Activated T-helper 17 cell treated with anti-CD3 and anti-CD28 coated beads, Interleukin-2, amount 50 U/mL, for 72 hours (primary cell): ENCODE data around the gene PI16. TPM values are rescaled to one million over a fixed set of nuclear protein-coding genes. Genes with fewer than 3 reads are reported as not detected.

Source experiments
- ATAC-seq: fragments of 150-1000 bp; cut with Tn5 transposase; replicated peaks from 2 replicates; pipeline ENCODE4 v1.10.0; 2021; ENCODE audit warnings: mild to moderate bottlenecking, moderate library complexity
- H3K27ac Mint-ChIP-seq: one replicate; pipeline ENCODE4 v1.8.0; 2022; ENCODE audit warnings: mixed read lengths
- H3K27me3 Mint-ChIP-seq: one replicate; pipeline ENCODE4 v1.8.0; 2022; ENCODE audit warnings: mixed read lengths
- H3K36me3 Mint-ChIP-seq: one replicate; pipeline ENCODE4 v1.8.0; 2022; ENCODE audit warnings: low read depth, mild to moderate bottlenecking, mixed read lengths
- H3K4me1 Mint-ChIP-seq: one replicate; pipeline ENCODE4 v1.8.0; 2022; ENCODE audit warnings: mixed read lengths
- H3K4me3 Mint-ChIP-seq: one replicate; pipeline ENCODE4 v1.8.0; 2022; ENCODE audit warnings: mild to moderate bottlenecking, mixed read lengths
- H3K9me3 Mint-ChIP-seq: one replicate; pipeline ENCODE4 v1.8.0; 2022; ENCODE audit warnings: mixed read lengths
- total RNA-seq, 2 donors: library from RNA; stranded (reverse); gene quantifications; one replicate each; pipeline ENCODE4 v1.2.3, GENCODE V29; 2022

Gene PI16, protein sequence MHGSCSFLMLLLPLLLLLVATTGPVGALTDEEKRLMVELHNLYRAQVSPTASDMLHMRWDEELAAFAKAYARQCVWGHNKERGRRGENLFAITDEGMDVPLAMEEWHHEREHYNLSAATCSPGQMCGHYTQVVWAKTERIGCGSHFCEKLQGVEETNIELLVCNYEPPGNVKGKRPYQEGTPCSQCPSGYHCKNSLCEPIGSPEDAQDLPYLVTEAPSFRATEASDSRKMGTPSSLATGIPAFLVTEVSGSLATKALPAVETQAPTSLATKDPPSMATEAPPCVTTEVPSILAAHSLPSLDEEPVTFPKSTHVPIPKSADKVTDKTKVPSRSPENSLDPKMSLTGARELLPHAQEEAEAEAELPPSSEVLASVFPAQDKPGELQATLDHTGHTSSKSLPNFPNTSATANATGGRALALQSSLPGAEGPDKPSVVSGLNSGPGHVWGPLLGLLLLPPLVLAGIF
- total RNA-seq, result 1 to 10 TPM; 1.8 to 2.1 TPM

DNA sequence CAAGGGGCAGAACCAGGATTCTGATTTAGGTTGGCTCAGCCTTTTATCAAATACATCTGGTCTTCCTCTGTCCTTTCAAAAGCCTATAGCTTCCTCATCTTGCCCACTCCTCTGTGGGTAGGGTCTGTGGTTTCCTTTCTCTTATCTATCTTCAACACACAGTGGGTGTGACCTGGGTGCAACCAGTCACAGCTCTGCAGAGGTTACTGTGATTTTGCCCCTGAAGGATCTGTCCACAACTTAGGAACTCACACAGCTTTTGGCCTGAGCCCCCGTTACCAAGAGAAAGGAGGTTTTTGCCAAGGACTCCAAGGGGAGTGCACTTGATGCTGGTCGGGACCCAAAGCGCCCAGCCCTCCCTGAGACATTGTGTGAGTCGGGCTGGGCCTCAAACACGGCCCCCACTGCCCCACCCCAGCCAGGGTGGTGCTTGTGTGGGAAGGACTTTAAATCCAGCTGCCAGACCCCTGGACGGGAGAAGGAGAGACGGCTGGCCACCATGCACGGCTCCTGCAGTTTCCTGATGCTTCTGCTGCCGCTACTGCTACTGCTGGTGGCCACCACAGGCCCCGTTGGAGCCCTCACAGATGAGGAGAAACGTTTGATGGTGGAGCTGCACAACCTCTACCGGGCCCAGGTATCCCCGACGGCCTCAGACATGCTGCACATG lies at the start of gene PI16:
Gene PI16, plus strand, starts transcription at position 477 of the 670 bp plus-strand sequence. Its CDS starts 23 bp downstream, at position 500.
- Mint-ChIP-seq H3K4me3 (peak within 1 kb of the TSS; percentile 73), H3K4me1 (peaks cover 39% of the 10 kb centered on the region), H3K9me3 (no peaks in the 10 kb centered on the region), H3K27ac (peak within 1 kb of the TSS; percentile 72), H3K27me3 (no peaks in the 10 kb centered on the region), H3K36me3 (no peaks in the 10 kb centered on the region)
- ATAC-seq, result peak; percentile 69

DNA sequence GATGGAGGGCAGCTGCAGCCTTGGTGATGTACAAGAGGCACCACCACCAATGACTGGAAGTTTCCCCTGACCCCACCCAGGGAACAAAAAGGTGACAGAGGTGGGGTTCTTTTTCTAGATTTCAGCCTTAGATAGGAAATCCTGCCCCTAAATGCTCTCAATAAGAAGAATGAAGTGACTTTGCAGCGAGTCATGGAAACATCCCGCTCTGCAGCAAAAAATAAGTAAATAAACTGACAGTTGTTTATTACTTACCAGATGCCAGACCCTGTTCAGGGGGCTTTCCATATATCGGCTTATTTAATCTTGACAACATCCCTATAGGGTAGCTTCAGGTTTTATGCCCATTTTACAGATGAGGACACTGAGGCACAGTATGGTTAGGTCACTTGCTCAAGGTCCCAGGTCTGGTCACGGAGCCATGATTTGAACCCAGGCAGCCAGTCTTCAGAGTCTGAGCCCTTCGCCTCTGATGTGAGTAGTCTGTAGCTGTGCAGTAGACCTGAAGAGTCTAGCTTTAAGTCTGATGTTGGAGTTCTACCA lies 49.6 kb upstream of the PI16 start:
- no peak for ATAC-seq
- no peaks in the 10 kb centered on the region for H3K27me3 Mint-ChIP-seq
- no peaks in the 10 kb centered on the region for H3K9me3 Mint-ChIP-seq
- no peak overlapping the region for H3K27ac Mint-ChIP-seq
- no peak overlapping the region for H3K4me3 Mint-ChIP-seq
- H3K4me1 Mint-ChIP-seq, result peaks cover 6% of the 10 kb centered on the region
- peaks cover 92% of the 10 kb centered on the region for H3K36me3 Mint-ChIP-seq

DNA sequence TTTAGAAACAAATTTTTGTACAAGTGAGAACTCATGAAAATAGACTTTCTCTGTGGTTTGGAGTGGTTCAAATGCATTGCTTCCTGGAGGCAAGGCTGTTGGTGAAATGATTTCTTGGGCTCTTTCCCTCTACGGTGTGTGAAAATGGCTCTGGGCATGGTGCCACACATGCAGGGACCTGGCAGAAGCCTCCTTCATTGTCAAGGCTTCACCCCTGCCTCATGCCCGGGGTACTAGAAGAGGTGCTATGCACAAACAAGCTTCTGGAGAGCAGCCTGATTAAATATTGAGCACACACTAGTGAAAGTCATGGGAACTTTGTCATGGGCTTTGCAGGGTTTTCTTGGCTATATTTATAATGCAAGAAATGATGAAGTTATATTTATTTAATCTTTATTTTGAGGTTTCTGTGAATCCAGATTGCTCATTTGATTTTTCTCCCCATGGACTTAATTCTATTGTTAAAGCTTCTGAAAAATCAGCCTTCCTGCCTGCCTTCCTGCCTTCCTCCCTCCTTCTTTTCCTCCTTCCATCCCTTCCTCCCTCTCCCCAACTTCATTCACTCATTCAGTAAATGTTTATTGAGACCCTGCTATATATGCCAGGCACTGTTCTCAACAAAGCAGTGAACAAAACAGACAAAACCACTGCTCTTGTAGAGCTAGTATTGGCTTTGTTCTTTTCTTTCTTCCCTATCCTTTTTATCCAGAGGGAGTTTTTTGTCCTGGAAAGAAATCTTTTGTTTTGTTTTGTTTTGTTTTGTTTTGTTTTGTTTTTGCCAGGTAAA lies 47.8 kb upstream of the PI16 start:
- Mint-ChIP-seq H3K27me3 (no peaks in the 10 kb centered on the region), H3K36me3 (peaks cover 79% of the 10 kb centered on the region), H3K4me3 (no peak overlapping the region), H3K9me3 (no peaks in the 10 kb centered on the region), H3K4me1 (peaks cover 9% of the 10 kb centered on the region), H3K27ac (no peak overlapping the region)
- no peak for ATAC-seq

DNA sequence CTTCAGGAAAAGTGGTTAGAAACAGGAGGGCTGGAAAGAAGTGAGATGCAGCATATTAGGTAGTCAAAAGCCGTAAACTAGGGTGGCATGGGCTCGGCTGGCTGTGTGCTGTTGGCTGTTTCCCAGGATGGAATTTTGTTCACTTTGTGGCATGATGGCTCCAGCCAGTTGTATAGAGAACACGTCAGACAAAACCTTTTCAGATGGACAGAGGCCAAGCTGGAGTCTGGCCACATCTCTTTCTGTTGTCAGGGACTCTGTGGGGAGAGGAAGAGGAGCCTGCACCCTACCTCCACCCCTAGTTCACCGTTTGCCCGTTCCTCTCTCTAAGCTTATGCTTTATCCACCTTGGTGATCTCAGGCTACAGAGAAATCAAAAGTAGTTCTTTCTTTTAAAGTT lies 46.8 kb upstream of the PI16 start:
- no peak overlapping the region for H3K4me3 Mint-ChIP-seq
- no peaks in the 10 kb centered on the region for H3K9me3 Mint-ChIP-seq
- H3K27ac Mint-ChIP-seq, result no peak overlapping the region
- no peak for ATAC-seq
- peaks cover 76% of the 10 kb centered on the region for H3K36me3 Mint-ChIP-seq
- H3K4me1 Mint-ChIP-seq, result peaks cover 19% of the 10 kb centered on the region
- H3K27me3 Mint-ChIP-seq, result no peaks in the 10 kb centered on the region

DNA sequence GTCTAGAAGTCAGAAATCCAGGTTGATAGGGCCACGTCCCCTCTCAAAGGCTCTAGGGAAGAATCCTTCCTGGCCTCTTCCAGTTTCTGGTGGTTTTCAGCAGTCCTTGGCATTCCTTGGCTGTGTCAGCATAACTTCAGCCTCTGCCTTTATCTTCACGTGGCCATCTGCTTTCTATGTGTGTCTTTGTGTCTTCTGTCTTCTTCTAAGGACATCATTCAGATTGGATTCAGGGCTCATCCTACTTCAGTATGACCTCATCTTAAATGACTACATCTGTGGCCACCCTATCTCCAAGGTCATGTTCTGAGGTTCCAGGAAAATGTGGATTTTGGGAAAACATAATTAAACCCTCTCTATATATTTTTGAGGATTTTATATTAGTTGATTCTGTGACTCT lies 45.8 kb upstream of the PI16 start:
- no peaks in the 10 kb centered on the region for H3K9me3 Mint-ChIP-seq
- H3K4me1 Mint-ChIP-seq, result peaks cover 27% of the 10 kb centered on the region
- no peaks in the 10 kb centered on the region for H3K27me3 Mint-ChIP-seq
- peaks cover 70% of the 10 kb centered on the region for H3K36me3 Mint-ChIP-seq
- H3K4me3 Mint-ChIP-seq, result no peak overlapping the region
- no peak overlapping the region for H3K27ac Mint-ChIP-seq
- ATAC-seq, result no peak

DNA sequence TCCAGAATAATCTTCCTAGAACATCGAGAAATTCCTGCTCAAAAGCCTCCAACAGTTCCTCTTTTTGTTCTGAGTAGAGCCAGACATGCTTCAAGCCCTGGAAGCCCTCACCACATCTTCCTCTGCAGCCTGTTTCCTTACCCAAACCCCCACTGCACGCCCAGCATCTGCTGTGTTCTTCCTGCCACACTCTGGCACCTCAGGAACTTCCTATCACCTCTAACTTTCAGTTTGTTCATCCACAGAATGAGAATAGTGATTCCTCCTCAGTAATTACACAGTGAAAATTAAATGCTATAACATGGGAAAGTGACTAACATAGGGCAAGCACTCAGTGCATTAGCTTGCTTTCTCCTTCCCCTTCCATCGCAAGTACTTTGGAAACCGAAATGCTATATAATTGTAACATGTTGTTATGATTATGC lies 42.5 kb upstream of the PI16 start:
- Mint-ChIP-seq H3K27ac (peak overlapping the region; percentile 86), H3K4me3 (peak overlapping the region; percentile 77), H3K9me3 (no peaks in the 10 kb centered on the region), H3K27me3 (no peaks in the 10 kb centered on the region), H3K36me3 (peaks cover 70% of the 10 kb centered on the region), H3K4me1 (peaks cover 42% of the 10 kb centered on the region)
- ATAC-seq, result peak; percentile 71

DNA sequence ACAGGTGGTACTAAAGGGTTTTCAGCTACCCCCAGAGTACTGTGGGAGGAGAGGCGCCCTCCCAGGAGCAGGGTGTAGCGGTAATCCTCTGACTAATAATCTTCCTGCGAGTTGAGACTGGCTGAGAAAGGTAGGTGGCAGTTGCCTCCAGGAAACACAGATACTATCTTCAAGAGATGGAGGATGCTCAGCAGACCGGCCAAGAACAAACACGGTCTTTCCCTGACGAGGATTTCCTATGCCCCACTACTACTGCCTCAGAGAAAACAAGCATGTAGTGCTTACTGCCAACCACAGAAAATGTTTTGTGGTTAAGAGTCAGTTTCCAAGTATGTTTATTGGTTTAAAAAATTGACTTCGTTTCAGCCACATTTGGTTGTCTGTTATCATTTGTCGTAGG lies 42.0 kb upstream of the PI16 start:
- Mint-ChIP-seq H3K27me3 (no peaks in the 10 kb centered on the region), H3K36me3 (peaks cover 70% of the 10 kb centered on the region), H3K9me3 (no peaks in the 10 kb centered on the region), H3K27ac (peak overlapping the region; percentile 86), H3K4me1 (peaks cover 42% of the 10 kb centered on the region), H3K4me3 (peak overlapping the region; percentile 77)
- ATAC-seq, result peak; percentile 85

DNA sequence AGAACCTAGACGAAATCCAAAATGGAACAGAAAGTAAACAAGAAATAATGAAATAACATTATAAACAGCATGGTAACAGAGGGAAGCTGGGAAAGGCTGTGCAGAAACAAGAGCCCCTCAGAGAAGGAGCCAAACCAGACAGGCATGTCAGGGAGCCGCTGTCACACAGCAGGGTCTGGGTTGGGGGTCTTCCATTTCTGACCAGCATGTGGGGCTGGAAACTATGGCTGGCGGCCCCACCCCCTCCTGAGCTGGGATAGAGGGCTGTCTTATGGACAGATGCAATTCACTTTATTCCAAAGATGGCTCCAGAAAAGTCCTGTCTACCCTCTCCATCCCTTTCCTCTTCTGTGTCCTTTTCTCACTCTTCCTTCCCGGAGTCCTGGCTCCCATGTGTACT lies 41.5 kb upstream of the PI16 start:
- ATAC-seq, result no peak
- Mint-ChIP-seq H3K9me3 (no peaks in the 10 kb centered on the region), H3K27me3 (no peaks in the 10 kb centered on the region), H3K4me1 (peaks cover 42% of the 10 kb centered on the region), H3K36me3 (peaks cover 67% of the 10 kb centered on the region), H3K4me3 (peak overlapping the region; percentile 77), H3K27ac (peak overlapping the region; percentile 86)

DNA sequence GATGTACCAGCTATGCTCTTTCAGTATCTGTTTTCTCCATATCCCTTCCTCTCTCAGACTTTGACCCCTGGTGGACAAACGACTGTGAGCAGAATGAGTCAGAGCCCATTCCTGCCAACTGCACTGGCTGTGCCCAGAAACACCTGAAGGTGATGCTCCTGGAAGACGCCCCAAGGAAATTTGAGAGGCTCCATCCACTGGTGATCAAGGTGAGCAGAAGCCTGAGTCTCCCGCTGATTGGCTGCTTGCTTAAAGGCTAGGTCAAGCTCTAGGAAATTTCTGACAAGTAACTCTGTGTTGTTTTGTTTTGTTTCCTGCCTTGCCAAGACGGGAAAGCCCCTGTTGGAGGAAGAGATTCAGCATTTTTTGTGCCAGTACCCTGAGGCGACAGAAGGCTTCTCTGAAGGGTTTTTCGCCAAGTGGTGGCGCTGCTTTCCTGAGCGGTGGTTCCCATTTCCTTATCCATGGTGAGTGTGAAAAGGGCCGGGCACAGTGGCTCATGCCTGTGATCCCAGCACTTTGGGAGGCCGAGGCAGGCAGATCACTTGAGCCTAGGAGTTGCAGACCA lies 40.2 kb upstream of the PI16 start:
- Mint-ChIP-seq H3K4me3 (peak overlapping the region; percentile 77), H3K27ac (peak overlapping the region; percentile 84), H3K4me1 (peaks cover 42% of the 10 kb centered on the region), H3K9me3 (no peaks in the 10 kb centered on the region), H3K36me3 (peaks cover 70% of the 10 kb centered on the region), H3K27me3 (no peaks in the 10 kb centered on the region)
- peak; percentile 13 for ATAC-seq

DNA sequence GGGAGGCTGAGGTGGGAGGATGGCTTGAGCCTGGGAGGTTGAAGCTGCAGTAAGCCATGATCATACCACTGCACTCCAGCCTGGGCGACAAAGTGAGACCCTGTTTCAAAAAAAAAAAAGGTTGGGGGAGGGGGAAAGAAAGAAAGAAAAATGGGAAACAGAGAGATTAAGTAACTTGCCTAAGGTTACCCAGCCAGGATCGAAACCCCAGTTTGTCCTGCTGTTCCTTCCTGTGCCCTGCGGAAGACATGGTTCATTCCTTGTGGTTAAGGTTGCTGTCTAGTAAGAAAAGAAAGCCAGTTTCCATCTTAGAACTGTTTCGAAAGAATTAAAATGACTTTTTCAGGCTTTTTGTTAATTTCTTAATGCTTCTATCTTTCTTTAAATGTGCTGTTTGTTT lies 38.9 kb upstream of the PI16 start:
- no peaks in the 10 kb centered on the region for H3K27me3 Mint-ChIP-seq
- H3K4me1 Mint-ChIP-seq, result peaks cover 42% of the 10 kb centered on the region
- H3K9me3 Mint-ChIP-seq, result no peaks in the 10 kb centered on the region
- peak overlapping the region; percentile 12 for H3K4me3 Mint-ChIP-seq
- H3K36me3 Mint-ChIP-seq, result peaks cover 76% of the 10 kb centered on the region
- no peak overlapping the region for H3K27ac Mint-ChIP-seq
- ATAC-seq, result no peak

DNA sequence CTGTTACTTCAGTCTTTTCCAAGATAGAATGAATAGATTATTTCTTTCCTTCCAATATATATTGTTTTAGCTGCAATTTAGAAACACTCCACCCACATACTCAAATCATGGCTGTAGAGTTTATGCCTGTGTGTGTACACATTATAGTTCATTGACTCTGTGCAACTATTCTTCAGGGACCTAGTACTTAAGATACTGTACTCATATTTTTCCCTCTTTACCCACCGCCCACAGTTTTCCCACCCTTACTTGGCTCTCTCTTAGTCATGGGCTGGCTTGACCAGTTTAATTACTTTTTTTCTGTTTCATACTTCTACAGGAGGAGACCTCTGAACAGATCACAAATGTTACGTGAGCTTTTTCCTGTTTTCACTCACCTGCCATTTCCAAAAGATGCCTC lies 38.4 kb upstream of the PI16 start:
- ATAC-seq, result no peak
- Mint-ChIP-seq H3K9me3 (no peaks in the 10 kb centered on the region), H3K4me3 (peak overlapping the region; percentile 12), H3K27ac (no peak overlapping the region), H3K27me3 (no peaks in the 10 kb centered on the region), H3K4me1 (peaks cover 42% of the 10 kb centered on the region), H3K36me3 (peaks cover 81% of the 10 kb centered on the region)

DNA sequence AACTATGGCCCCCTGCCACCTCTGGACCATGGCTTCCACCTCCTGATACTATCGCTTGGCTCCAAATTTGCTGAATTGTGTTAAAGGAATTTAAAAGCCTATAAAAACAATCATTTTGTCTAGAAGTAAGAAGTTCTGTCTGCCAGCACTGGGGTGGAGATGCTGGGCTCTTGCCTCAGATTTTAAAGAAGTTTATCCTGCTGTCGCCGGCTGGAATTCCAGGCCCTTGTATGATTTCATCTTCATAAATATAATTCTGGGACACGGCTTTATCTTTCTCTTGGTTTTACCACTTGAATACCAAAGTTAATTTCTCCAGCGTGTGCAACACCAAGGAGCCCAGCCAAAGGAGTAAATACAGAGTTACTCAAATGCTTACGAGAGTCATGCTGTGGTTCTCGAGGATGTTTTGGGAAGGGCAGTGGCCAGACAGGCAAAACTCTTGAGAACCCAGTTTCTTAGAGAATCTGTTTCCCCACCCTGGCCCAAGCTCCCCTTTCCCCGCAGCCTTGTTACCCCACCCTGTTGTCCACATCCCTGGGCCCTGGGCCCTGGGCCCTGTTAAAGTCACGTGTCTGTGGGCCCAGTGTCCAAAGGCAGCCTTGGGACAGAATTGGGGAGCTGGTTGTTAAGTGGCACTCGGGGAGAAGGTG lies 36.9 kb upstream of the PI16 start:
- no peak for ATAC-seq
- Mint-ChIP-seq H3K4me1 (peaks cover 30% of the 10 kb centered on the region), H3K27ac (no peak overlapping the region), H3K4me3 (no peak overlapping the region), H3K27me3 (no peaks in the 10 kb centered on the region), H3K36me3 (peaks cover 86% of the 10 kb centered on the region), H3K9me3 (no peaks in the 10 kb centered on the region)

DNA sequence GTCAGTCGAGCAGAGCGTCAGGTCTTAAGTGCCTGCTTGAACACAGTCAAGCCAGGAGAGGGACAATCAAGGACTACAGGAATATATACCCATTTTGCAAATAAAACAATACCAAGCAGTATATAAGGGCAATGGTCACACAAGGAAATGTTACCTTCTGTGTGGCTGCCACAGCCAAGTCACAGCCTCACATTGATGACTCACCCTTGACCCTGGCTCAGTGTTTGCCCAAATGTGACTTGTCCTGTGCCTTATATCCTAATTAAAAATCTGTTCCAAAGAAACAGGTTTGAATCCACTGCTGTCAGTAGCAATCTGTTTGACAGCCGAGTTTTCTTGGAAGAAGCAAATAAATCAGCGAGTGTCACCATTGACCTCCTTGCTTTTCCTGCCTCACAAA lies 34.5 kb upstream of the PI16 start:
- no peak for ATAC-seq
- peaks cover 92% of the 10 kb centered on the region for H3K36me3 Mint-ChIP-seq
- peaks cover 9% of the 10 kb centered on the region for H3K4me1 Mint-ChIP-seq
- H3K27ac Mint-ChIP-seq, result no peak overlapping the region
- no peak overlapping the region for H3K4me3 Mint-ChIP-seq
- H3K27me3 Mint-ChIP-seq, result no peaks in the 10 kb centered on the region
- no peaks in the 10 kb centered on the region for H3K9me3 Mint-ChIP-seq
